H1 (cell line): ENCODE data around the gene OR6K2. TPM values are rescaled to one million over a fixed set of nuclear protein-coding genes. Genes with fewer than 3 reads are reported as not detected.

ENCODE experiments used
- CTCF ChIA-PET: fragments of 300-600 bp; sonication (Branson Sonifier 250); formaldehyde crosslinking; loops from one replicate; lab custom pipeline; 2021; ENCODE audit not compliant: partially characterized antibody; lab: Charles Lee
- POLR2A ChIA-PET: fragments of 300-600 bp; sonication (Branson Sonifier 250); formaldehyde crosslinking; loops from one replicate; lab custom pipeline; 2021; ENCODE audit warnings: inconsistent platforms; ENCODE audit not compliant: partially characterized antibody; lab: Charles Lee
- DNase-seq, 2 experiments: peaks; one replicate each; pipeline versions ENCODE4 v3.0.0 to v3.0.0-alpha.2; 2010 to 2022; ENCODE audit warnings: low spot score in 2 of 2, low read depth in 1 of 2, mixed read lengths in 1 of 2
- FAIRE-seq: peaks from 2 replicates; lab custom pipeline; 2011; peaks lifted over from hg19 to GRCh38; lab: Jason Lieb, UNC
- H2AFZ ChIP-seq: 2 replicates; pipeline ENCODE4 v1.8.1; 2012; ENCODE audit warnings: low read length, inconsistent platforms
- H2AK5ac ChIP-seq: 2 replicates; pipeline ENCODE4 v1.6.1; 2013; ENCODE audit warnings: low read depth, low read length
- H2BK120ac ChIP-seq: replicated peaks from 2 replicates; pipeline ENCODE3; 2013; ENCODE audit warnings: low read depth, low read length, inconsistent platforms
- H2BK12ac ChIP-seq: 2 replicates; pipeline ENCODE4 v1.6.1; 2013; ENCODE audit warnings: low read depth, low read length
- H2BK15ac ChIP-seq: 2 replicates; pipeline ENCODE4 v1.6.1; 2013; ENCODE audit warnings: low read length
- H2BK20ac ChIP-seq: 2 replicates; pipeline ENCODE4 v1.6.1; 2013; ENCODE audit warnings: low read length
- H2BK5ac ChIP-seq: 2 replicates; pipeline ENCODE4 v1.6.1; 2013; ENCODE audit warnings: low read depth, low read length
- H3K14ac ChIP-seq: 2 replicates; pipeline ENCODE4 v1.6.1; 2013; ENCODE audit warnings: inconsistent platforms; ENCODE audit not compliant: insufficient read length
- H3K18ac ChIP-seq: 2 replicates; pipeline ENCODE4 v1.6.1; 2013; ENCODE audit warnings: low read length; ENCODE audit errors: extremely low read depth
- H3K23ac ChIP-seq: 2 replicates; pipeline ENCODE4 v1.6.1; 2013; ENCODE audit warnings: inconsistent platforms; ENCODE audit not compliant: insufficient read length
- H3K23me2 ChIP-seq: 2 replicates; pipeline ENCODE4 v1.6.1; 2013; ENCODE audit warnings: low read depth, low read length
- H3K27ac ChIP-seq: 2 replicates; pipeline ENCODE4 v1.6.1; 2011; ENCODE audit warnings: low read depth, low read length, inconsistent platforms
- H3K27me3 ChIP-seq, 4 experiments: replicated peaks in 1 of 4; 1 replicate in 1 of 4; 2 replicates in 3 of 4; pipeline versions ENCODE4 v1.6.1 to v1.8.1; 2011 to 2013; ENCODE audit warnings: low read length in 3 of 4, mild to moderate bottlenecking in 3 of 4, inconsistent platforms in 2 of 4, mixed read lengths in 2 of 4, moderate library complexity in 1 of 4; ENCODE audit not compliant: control insufficient read depth in 3 of 4, insufficient read depth in 3 of 4; ENCODE audit errors: extremely low read depth in 1 of 4
- H3K36me3 ChIP-seq, 4 experiments: 2 replicates each; pipeline versions ENCODE4 v1.6.1 to v1.8.1; 2011 to 2013; ENCODE audit warnings: mild to moderate bottlenecking in 4 of 4, low read length in 3 of 4, moderate library complexity in 2 of 4, control low read depth in 1 of 4, inconsistent platforms in 1 of 4; ENCODE audit not compliant: insufficient read depth in 4 of 4, control insufficient read depth in 2 of 4
- H3K4ac ChIP-seq: replicated peaks from 2 replicates; pipeline ENCODE3; 2013; ENCODE audit warnings: low read length, low read depth, mixed read lengths, inconsistent platforms; ENCODE audit not compliant: insufficient read length
- H3K4me1 ChIP-seq, 4 experiments: replicated peaks in 1 of 4; 1 replicate in 1 of 4; 2 replicates in 3 of 4; pipeline versions ENCODE4 v1.6.1 to v1.8.1; 2011 to 2013; ENCODE audit warnings: low read length in 3 of 4, inconsistent platforms in 2 of 4, mixed read lengths in 1 of 4; ENCODE audit not compliant: insufficient read depth in 4 of 4, control insufficient read depth in 3 of 4
- H3K4me2 ChIP-seq, 2 experiments: 2 replicates each; pipeline versions ENCODE4 v1.6.1 to v1.8.1; 2011 to 2013; ENCODE audit warnings: low read depth in 2 of 2, low read length in 2 of 2, control low read depth in 1 of 2, inconsistent platforms in 1 of 2, mild to moderate bottlenecking in 1 of 2; ENCODE audit not compliant: insufficient read depth in 1 of 2
- H3K4me3 ChIP-seq, 4 experiments: fragments of 200-600, 300-600 bp in 1 of 4; sonication (generic), shearing (Covaris generic), sonication (Bioruptor Twin) in 1 of 4; 2 replicates each; pipeline versions ENCODE4 v1.5.1 to v1.8.1; 2011 to 2016; ENCODE audit warnings: low read length in 4 of 4, low read depth in 3 of 4, control low read depth in 2 of 4, inconsistent platforms in 2 of 4, mild to moderate bottlenecking in 2 of 4, mixed read lengths in 1 of 4, moderate library complexity in 1 of 4; ENCODE audit not compliant: insufficient read depth in 2 of 4; ENCODE audit errors: extremely low read depth in 1 of 4
- H3K56ac ChIP-seq: replicated peaks from 2 replicates; pipeline ENCODE3; 2013; ENCODE audit warnings: low read depth, mild to moderate bottlenecking, mixed read lengths, low read length, inconsistent platforms; ENCODE audit not compliant: insufficient read length
- H3K79me1 ChIP-seq: 2 replicates; pipeline ENCODE4 v1.6.1; 2013; ENCODE audit warnings: low read depth, low read length, control low read depth
- H3K79me2 ChIP-seq, 2 experiments: 2 replicates each; pipeline versions ENCODE4 v1.6.1 to v1.8.1; 2012 to 2013; ENCODE audit warnings: low read length in 2 of 2, mild to moderate bottlenecking in 2 of 2, inconsistent platforms in 1 of 2; ENCODE audit not compliant: insufficient read depth in 2 of 2, control insufficient read depth in 1 of 2
- H3K9ac ChIP-seq, 4 experiments: replicated peaks in 1 of 4; 1 replicate in 1 of 4; 2 replicates in 3 of 4; pipeline versions ENCODE4 v1.6.1 to v1.8.1; 2011 to 2013; ENCODE audit warnings: low read depth in 3 of 4, low read length in 3 of 4, control low read depth in 2 of 4, mild to moderate bottlenecking in 2 of 4, moderate library complexity in 2 of 4, inconsistent platforms in 1 of 4; ENCODE audit errors: extremely low read depth in 1 of 4
- H3K9me3 ChIP-seq, 2 experiments: 2 replicates each; pipeline versions ENCODE4 v1.6.1 to v1.8.1; 2012 to 2013; ENCODE audit warnings: mild to moderate bottlenecking in 2 of 2, moderate library complexity in 2 of 2, control low read depth in 1 of 2, inconsistent platforms in 1 of 2, low read depth in 1 of 2, low read length in 1 of 2, mixed read lengths in 1 of 2; ENCODE audit not compliant: insufficient read depth in 2 of 2
- H4K20me1 ChIP-seq, 2 experiments: replicated peaks in 1 of 2; 2 replicates each; pipeline versions ENCODE3 to v1.8.1; 2011 to 2013; ENCODE audit warnings: inconsistent platforms in 2 of 2, low read length in 2 of 2, mild to moderate bottlenecking in 1 of 2; ENCODE audit not compliant: insufficient read depth in 2 of 2, control insufficient read depth in 1 of 2
- H4K5ac ChIP-seq: 2 replicates; pipeline ENCODE4 v1.6.1; 2013; ENCODE audit warnings: low read length, low read depth, mixed read lengths, inconsistent platforms; ENCODE audit not compliant: insufficient read length
- H4K8ac ChIP-seq: 2 replicates; pipeline ENCODE4 v1.8.0; 2013; ENCODE audit warnings: mild to moderate bottlenecking, moderate library complexity, low read length, inconsistent platforms; ENCODE audit not compliant: insufficient read depth; ENCODE audit errors: extremely low read depth
- H4K91ac ChIP-seq: replicated peaks from 2 replicates; pipeline ENCODE3; 2013; ENCODE audit warnings: low read length, mixed read lengths, inconsistent platforms; ENCODE audit not compliant: insufficient read length
- ATF3 ChIP-seq: IDR thresholded peaks from 2 replicates; pipeline ENCODE4 v1.6.1; 2011; ENCODE audit warnings: low read depth, mild to moderate bottlenecking, low read length; ENCODE audit not compliant: insufficient read depth
- BACH1 ChIP-seq: IDR thresholded peaks from 2 replicates; pipeline ENCODE4 v1.6.1; 2012; ENCODE audit warnings: low read length, improper control_type of control experiment
- BRCA1 ChIP-seq: IDR thresholded peaks from 2 replicates; pipeline ENCODE4 v1.6.1; 2012; ENCODE audit warnings: low read depth, low read length, improper control_type of control experiment
- CTBP2 ChIP-seq: IDR thresholded peaks from 2 replicates; pipeline ENCODE4 v1.7.0; 2011; ENCODE audit warnings: borderline replicate concordance, mild to moderate bottlenecking, moderate library complexity, mixed read lengths, low read length; ENCODE audit not compliant: insufficient read depth, insufficient read length
- CTCF ChIP-seq, 3 experiments: IDR thresholded peaks; 1 replicate in 2 of 3; 2 replicates in 1 of 3; pipeline versions ENCODE4 v1.5.1 to v1.6.1; 2011; ENCODE audit warnings: low read length in 3 of 3, mild to moderate bottlenecking in 3 of 3, inconsistent platforms in 2 of 3, low read depth in 1 of 3, moderate library complexity in 1 of 3; ENCODE audit not compliant: insufficient read depth in 1 of 3; ENCODE audit errors: control extremely low read depth in 1 of 3
- FOSL1 ChIP-seq: IDR thresholded peaks from 2 replicates; pipeline ENCODE4 v1.6.1; 2011; ENCODE audit warnings: mild to moderate bottlenecking, low read depth, low read length, moderate library complexity; ENCODE audit not compliant: insufficient read depth
- HDAC6 ChIP-seq: IDR thresholded peaks from one replicate; pipeline ENCODE4 v1.7.1; 2012; ENCODE audit warnings: low read depth, mild to moderate bottlenecking, inconsistent platforms, low read length, moderate library complexity
- NANOG ChIP-seq: IDR thresholded peaks from 2 replicates; pipeline ENCODE4 v1.6.1; 2011; ENCODE audit warnings: low read length, low read depth, mild to moderate bottlenecking, inconsistent platforms; ENCODE audit not compliant: insufficient read depth, poor library complexity, severe bottlenecking
- POLR2A ChIP-seq, 2 experiments: IDR thresholded peaks; 1 replicate in 1 of 2; 2 replicates in 1 of 2; pipeline ENCODE4 v1.6.1; 2011; ENCODE audit warnings: low read depth in 2 of 2, low read length in 2 of 2, mild to moderate bottlenecking in 2 of 2; ENCODE audit errors: control extremely low read depth in 1 of 2
- SIX5 ChIP-seq: IDR thresholded peaks from 2 replicates; pipeline ENCODE4 v1.6.1; 2011; ENCODE audit warnings: mild to moderate bottlenecking, low read depth, low read length
- SP4 ChIP-seq: IDR thresholded peaks from 2 replicates; pipeline ENCODE4 v1.6.1; 2012; ENCODE audit warnings: low read length, inconsistent platforms
- YY1 ChIP-seq: IDR thresholded peaks from 2 replicates; pipeline ENCODE4 v1.6.1; 2011; ENCODE audit warnings: low read depth, mild to moderate bottlenecking, low read length
- WGBS, 2 experiments: shearing (Covaris generic) in 1 of 2; methylation state at CpG; one replicate each; pipeline versions ENCODE4 v1.1.6 to v1.1.7; 2013 to 2015; ENCODE audit warnings: low lambda C conversion rate in 2 of 2, mixed read lengths in 2 of 2, inconsistent platforms in 1 of 2, low coverage in 1 of 2, missing lambda C conversion rate in 1 of 2; ENCODE audit not compliant: insufficient replicate concordance in 2 of 2, insufficient coverage in 1 of 2, insufficient read length in 1 of 2; ENCODE audit errors: extremely low coverage in 1 of 2, missing lambda C conversion rate in 1 of 2; 5-methylcytosine and 5-hydroxymethylcytosine counted together
- polyA plus RNA-seq, 7 experiments: library from polyadenylated mRNA; depleted of rRNA in 3 of 7; stranded (reverse) in 5 of 7; unstranded in 2 of 7; fragments of >200 nt in 5 of 7; fragments of 200-250 nt in 2 of 7; gene quantifications; 1 replicate in 5 of 7; 2 replicates in 1 of 7; 4 replicates in 1 of 7; pipeline versions ENCODE4 v1.2.1 to v1.2.3, GENCODE V29; 2011 to 2013; ENCODE audit warnings: missing spikeins in 2 of 7, mixed read lengths in 2 of 7
- total RNA-seq: library from RNA; stranded (reverse); fragmentation: NEBNext Ultra II Directional; extraction: Animal tissue kit (Norgen Biotek cat#: 25700); gene quantifications from 2 replicates; pipeline ENCODE4 v1.2.1, GENCODE V29; 2021

Gene OR6K2
- total and polyA plus RNA-seq, 2 of the 8 experiments (the other 6 are each of a cell fraction or from before 2014, with no cell fraction given) = not detected

- no peak within 1 kb of the TSS for H3K14ac ChIP-seq
- H3K4me3 ChIP-seq = no peak within 1 kb of the TSS
- H4K20me1 ChIP-seq = no peaks in the 10 kb centered on the region
- FAIRE-seq (no peak), DNase-seq (no peak)
- no peak within 1 kb of the TSS for H3K18ac ChIP-seq
- H3K4me2 ChIP-seq = no peak within 1 kb of the TSS
- H3K56ac ChIP-seq = no peak within 1 kb of the TSS
- no peak within 1 kb of the TSS for H2AK5ac ChIP-seq
- no peak within 1 kb of the TSS for H2BK120ac ChIP-seq
- H3K23ac ChIP-seq = no peak within 1 kb of the TSS
- 94% methylated on average over 2 of the region's 2 CpGs; no CpG with 5 or more reads in 1 of the 2 experiments for whole genome bisulfite sequencing, 2 experiments
- no peaks in the 10 kb centered on the region for H3K79me2 ChIP-seq
- no peak within 1 kb of the TSS for H4K8ac ChIP-seq
- H2BK12ac ChIP-seq = no peak within 1 kb of the TSS
- H2AFZ ChIP-seq = no peak within 1 kb of the TSS
- no peak within 1 kb of the TSS for H4K5ac ChIP-seq
- no peaks in the 10 kb centered on the region for H3K79me1 ChIP-seq
- POLR2A ChIA-PET = no interaction called here
- no peaks in the 10 kb centered on the region for H3K23me2 ChIP-seq
- H3K4me1 ChIP-seq = no peaks in the 10 kb centered on the region
- H3K4ac ChIP-seq = no peak within 1 kb of the TSS
- no peak within 1 kb of the TSS for H3K27ac ChIP-seq
- H3K36me3 ChIP-seq = no peaks in the 10 kb centered on the region
- no peak within 1 kb of the TSS for H2BK5ac ChIP-seq
- no peaks in the 10 kb centered on the region for H3K9me3 ChIP-seq
- no peak within 1 kb of the TSS for H3K9ac ChIP-seq
- CTCF ChIA-PET = no interaction called here
- no peaks in the 10 kb centered on the region for H3K27me3 ChIP-seq
- H2BK20ac ChIP-seq = no peak within 1 kb of the TSS
- no peak within 1 kb of the TSS for H2BK15ac ChIP-seq
- no peak within 1 kb of the TSS for H4K91ac ChIP-seq
- TF ChIP-seq SIX5 = no peak
- TF ChIP-seq FOSL1 = no peak
- TF ChIP-seq NANOG = no peak
- TF ChIP-seq HDAC6 = no peak
- no peak for TF ChIP-seq BACH1
- TF ChIP-seq CTCF (IDR thresholded peaks at IDR 0.05; ENCODE audit: control extremely low read depth in 1 of 3, insufficient read depth in 1 of 3, low read depth in 1 of 3, low read length in 3 of 3) = no peak
- TF ChIP-seq YY1 = no peak
- TF ChIP-seq SP4 = no peak
- no peak for TF ChIP-seq BRCA1
- no peak for TF ChIP-seq POLR2A (IDR thresholded peaks at IDR 0.05; ENCODE audit: control extremely low read depth in 1 of 2, low read depth in 2 of 2, low read length in 2 of 2)
- TF ChIP-seq CTBP2 = no peak
- TF ChIP-seq ATF3 = no peak
These were observed 20.2 kb upstream of the OR6K2 start, which contains the start of gene OR6K3 for GRCh38 chr1:158720620-158721019. Gene OR6K3 (minus strand): TSS chr1:158720720. CDS start chr1:158718115, 2,605 bp downstream.
